GM19395 (cell line): ENCODE measurements around the gene SUSD2.
"Not testable (repeated sequence)": the region's sequence is repeated elsewhere in the genome, so short reads cannot be mapped to it uniquely, and the experiment has no call there.

ENCODE experiments used
- ATAC-seq: cut with Tn5 transposase; IDR thresholded peaks from one replicate; pipeline ENCODE4 v1.9.1; 2021; ENCODE audit warnings: mild to moderate bottlenecking, moderate library complexity; ENCODE audit not compliant: unreplicated experiment

The SUSD2 gene

GRCh38 chr22:24187731-24188644 is 6.7 kb downstream of the SUSD2 start:
- no peak for ATAC-seq

- no peak for ATAC-seq
Measured at GRCh38 chr22:24188705-24189248, 7.5 kb downstream of the SUSD2 start.

- no peak for ATAC-seq
Measured at GRCh38 chr22:24189249-24190158, 8.2 kb downstream of the SUSD2 start.

GRCh38 chr22:24190159-24190540 is 8.9 kb downstream of the SUSD2 start:
- no peak for ATAC-seq

GRCh38 chr22:24190596-24191208 is 9.4 kb downstream of the SUSD2 start:
- no peak for ATAC-seq

- no peak for ATAC-seq
Measured at GRCh38 chr22:24191381-24191841, 10.1 kb downstream of the SUSD2 start.

- ATAC-seq, result no peak
Measured at GRCh38 chr22:24191893-24192292, 10.6 kb downstream of the SUSD2 start.

GRCh38 chr22:24198682-24199052 is 17.4 kb downstream of the SUSD2 start:
- no peak for ATAC-seq

- no peak for ATAC-seq
Measured at GRCh38 chr22:24200619-24201212, 19.4 kb downstream of the SUSD2 start.

- no peak for ATAC-seq
Measured at GRCh38 chr22:24201681-24202614, 20.7 kb downstream of the SUSD2 start.

GRCh38 chr22:24203856-24204255 is 22.6 kb downstream of the SUSD2 start:
- ATAC-seq, result not testable (repeated sequence)

GRCh38 chr22:24205438-24206195 is 24.3 kb downstream of the SUSD2 start:
- ATAC-seq, result no peak

GRCh38 chr22:24206460-24207263 is 25.4 kb downstream of the SUSD2 start:
- not testable (repeated sequence) for ATAC-seq

- ATAC-seq, result no peak
Measured at GRCh38 chr22:24207264-24208011, 26.2 kb downstream of the SUSD2 start.

- ATAC-seq, result no peak
Measured at GRCh38 chr22:24208012-24208749, 26.9 kb downstream of the SUSD2 start.

GRCh38 chr22:24209016-24209415 is 27.7 kb downstream of the SUSD2 start:
- ATAC-seq, result no peak
